Epithelial cell of proximal tubule (primary cell): ENCODE data around the gene SAMD14. TPM values are rescaled to one million over a fixed set of nuclear protein-coding genes. Genes with fewer than 3 reads are reported as not detected.
"Not testable (repeated sequence)": the region's sequence is repeated elsewhere in the genome, so short reads cannot be mapped to it uniquely, and the experiment has no call there.

Experiments
- DNase-seq: peaks from one replicate; pipeline ENCODE4 v3.0.0-alpha.2; 2011; ENCODE audit warnings: low read depth
- H3K4me3 ChIP-seq: 2 replicates; pipeline ENCODE4 v1.5.1; 2011; ENCODE audit warnings: low read depth, mild to moderate bottlenecking, low read length
- total RNA-seq: library from RNA; depleted of rRNA; stranded (reverse); fragments of >200 nt; gene quantifications from 2 replicates; pipeline ENCODE4 v1.2.3, GENCODE V29; 2015
- TF ChIP-seq, protein P1 (sequence below): conservative IDR thresholded peaks from 2 replicates; pipeline ENCODE4 v1.5.1; 2012; ENCODE audit warnings: low read depth, mild to moderate bottlenecking, low read length

Gene SAMD14
- total RNA-seq, 1 donor from 2014 or later = 11.5 TPM

DNA sequence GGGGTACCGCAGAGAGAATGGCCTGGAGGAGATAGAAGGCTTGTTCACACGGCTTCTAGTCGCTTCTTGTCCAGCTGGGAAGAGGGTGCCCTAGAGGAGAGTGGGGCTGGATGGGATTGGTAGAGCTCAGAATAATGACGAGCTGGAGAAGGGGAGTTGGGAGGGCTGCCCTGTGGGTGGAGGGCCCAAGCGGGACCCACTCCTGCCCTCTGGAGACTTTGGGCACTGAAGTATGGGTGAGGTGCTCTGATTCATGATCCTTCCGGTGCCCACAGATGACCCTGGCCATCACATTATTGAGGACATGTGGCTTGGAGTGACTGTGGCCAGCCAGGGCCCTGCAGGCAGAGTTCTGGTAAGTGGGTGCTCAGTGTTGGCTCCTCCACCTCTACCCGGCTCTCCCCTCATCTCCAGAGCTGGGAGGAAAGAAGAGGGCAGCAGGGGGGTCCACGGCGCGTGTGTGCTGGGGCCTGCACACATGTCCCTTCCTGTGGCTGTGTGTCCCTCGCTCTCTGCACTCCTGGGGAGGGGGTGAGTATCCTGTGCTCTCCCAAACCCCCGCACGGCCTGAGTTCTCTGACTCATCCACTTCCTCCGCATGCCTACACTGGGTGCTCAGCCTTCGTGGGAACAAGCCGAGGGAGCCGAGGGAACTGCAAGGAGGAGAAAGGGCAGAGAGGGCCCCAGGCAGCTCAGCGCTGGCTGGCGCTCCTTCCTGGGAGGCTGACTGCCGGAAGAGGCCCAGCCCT lies 65.5 kb downstream of the SAMD14 start:
- TF ChIP-seq, protein P1, sequence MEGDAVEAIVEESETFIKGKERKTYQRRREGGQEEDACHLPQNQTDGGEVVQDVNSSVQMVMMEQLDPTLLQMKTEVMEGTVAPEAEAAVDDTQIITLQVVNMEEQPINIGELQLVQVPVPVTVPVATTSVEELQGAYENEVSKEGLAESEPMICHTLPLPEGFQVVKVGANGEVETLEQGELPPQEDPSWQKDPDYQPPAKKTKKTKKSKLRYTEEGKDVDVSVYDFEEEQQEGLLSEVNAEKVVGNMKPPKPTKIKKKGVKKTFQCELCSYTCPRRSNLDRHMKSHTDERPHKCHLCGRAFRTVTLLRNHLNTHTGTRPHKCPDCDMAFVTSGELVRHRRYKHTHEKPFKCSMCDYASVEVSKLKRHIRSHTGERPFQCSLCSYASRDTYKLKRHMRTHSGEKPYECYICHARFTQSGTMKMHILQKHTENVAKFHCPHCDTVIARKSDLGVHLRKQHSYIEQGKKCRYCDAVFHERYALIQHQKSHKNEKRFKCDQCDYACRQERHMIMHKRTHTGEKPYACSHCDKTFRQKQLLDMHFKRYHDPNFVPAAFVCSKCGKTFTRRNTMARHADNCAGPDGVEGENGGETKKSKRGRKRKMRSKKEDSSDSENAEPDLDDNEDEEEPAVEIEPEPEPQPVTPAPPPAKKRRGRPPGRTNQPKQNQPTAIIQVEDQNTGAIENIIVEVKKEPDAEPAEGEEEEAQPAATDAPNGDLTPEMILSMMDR = no peak
- peak overlapping the region; percentile 10 for H3K4me3 ChIP-seq
- DNase-seq = no peak

DNA sequence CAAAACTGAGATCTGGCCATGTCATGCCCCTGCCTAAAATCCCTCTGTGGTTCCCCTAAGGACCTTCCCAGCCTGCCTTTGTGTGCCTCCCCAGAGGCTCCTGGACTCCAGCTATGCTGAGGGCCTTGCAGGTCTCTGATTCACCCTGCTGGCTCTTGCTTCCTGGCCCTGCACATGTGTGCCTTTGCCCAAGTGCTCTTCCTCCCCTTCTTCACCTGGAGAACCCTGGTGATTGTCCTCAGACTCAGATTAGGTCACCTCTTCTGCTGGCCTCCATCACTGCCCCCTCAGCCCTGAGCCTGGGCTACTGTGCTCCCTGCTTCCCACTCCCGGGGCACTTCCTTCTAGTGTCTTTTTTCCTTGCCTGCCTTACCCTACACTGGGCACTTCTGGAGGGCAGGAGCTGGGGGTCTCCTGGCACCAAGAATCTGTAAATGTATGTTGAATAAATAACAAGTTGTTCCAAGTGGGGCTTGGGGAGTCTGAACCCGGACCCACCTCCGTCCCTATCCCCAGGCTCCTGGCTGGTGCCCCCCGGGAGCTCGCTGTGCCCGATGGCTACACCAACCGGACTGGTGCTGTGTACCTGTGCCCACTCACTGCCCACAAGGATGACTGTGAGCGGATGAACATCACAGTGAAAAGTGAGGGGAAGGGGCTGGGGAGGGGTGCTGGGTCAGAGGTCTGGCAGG lies 66.3 kb downstream of the SAMD14 start:
- TF ChIP-seq, protein P1 = no peak
- peak overlapping the region; percentile 10 for H3K4me3 ChIP-seq
- no peak for DNase-seq

DNA sequence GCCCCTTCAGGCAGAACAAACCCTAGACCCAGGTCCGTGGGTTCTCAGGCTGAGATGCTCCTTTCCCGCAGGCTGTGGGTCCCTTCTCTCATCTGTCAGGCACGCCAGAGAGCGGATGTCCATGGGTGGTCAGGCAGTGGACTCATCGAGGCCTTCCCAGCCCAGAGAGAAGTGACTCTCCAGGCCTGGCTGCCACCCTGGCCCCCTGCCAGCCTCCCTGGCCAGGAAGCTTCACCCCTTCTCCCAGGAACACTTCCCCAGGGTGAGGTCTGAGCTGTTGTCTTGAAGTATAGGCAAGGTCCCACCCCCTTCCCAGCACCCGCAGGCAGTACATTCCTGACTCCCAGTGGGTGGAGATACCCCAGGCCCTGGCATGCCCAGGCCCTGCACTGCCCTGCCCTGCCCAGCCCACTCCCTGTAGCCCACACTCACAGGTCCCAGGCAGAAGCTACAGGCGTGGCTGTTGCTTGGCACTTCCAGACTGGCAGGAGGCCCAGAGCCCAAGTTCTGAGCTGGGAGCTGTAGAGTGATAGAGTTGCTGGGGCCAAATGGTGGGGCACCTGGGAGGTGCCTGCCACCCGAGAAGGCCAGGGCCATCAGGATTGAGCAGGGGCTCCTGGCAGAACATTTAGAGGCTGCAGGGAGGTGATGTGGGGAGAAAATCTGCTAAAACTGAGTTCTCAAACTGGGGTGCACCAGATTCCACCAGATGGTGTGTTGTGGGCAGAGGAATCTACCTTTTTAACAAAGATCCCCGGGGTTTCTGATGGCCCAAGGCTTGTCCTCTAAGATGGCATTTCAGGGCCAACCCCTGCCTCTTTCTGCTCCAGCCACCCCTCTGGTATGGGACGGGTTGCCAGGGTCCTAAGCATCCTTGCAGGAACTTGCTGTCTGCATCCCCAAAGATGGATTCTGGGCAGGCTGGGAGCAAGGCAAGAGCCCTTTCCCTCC lies 67.4 kb downstream of the SAMD14 start:
- TF ChIP-seq, protein P1 = no peak
- H3K4me3 ChIP-seq = peak overlapping the region; percentile 89
- peak; percentile 85 for DNase-seq

DNA sequence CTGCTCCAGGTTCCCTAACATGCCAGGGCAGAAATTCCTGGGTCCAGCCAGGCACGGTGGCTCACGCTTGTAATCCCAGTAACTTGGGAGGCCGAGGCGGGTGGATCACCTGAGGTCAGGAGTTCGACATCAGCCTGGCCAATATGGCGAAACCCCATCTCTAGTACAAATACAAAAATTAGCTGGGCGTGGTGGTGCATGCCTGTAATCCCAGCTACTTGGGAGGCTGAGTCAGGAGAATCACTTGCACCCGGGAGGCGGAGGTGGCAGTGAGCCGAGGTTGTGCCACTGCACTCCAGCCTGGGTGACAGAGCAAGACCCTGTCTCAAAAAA lies 68.3 kb downstream of the SAMD14 start:
- not testable (repeated sequence) for DNase-seq
- H3K4me3 ChIP-seq = peak overlapping the region; percentile 89

DNA sequence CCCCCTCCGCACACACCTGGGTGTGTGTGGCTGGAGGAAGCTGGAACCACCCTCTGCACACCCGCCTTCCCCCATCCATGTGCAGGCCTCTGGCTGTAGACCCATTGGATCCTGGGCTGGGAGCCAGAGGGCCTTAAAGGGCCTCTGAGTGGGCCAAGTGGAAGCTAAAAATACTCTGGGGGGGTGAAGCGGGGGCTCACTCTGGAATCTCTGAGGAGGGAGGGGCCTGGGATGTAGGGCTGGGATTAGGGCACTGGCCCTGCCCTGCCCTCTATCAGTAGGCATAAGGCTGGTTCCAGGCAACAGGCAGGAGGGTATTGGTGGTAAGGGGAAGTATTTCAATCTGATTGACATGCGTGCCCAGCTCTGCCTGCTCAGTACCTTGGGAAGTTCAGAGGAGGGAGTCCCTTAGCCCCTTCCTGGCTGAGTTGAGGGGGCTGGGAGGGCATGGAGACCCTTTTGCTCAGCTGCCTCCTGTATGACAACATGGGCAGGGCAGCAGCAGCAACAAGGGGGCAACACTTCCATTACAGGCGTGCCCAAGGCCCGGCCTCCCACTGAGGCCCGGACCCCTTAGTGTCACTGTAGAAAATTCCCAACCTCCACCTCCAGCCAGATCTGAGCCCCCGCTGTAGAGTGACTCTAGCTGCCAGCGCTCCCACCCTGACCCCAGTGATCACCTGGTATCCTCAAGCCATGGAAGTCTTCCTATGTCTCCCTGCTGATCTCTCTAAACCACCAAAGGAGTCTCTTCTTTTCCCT lies 68.8 kb downstream of the SAMD14 start:
- peak overlapping the region; percentile 89 for H3K4me3 ChIP-seq

More for the DNA sequence above, 68.8 kb downstream of the SAMD14 start:
- DNase-seq = no peak
- TF ChIP-seq, protein P1 = no peak

Other genes starting within 250 kb of the SAMD14 start
- gene DLX4, start 161.0 kb downstream of the SAMD14 start, total RNA-seq = not detected in 2 replicates
- not detected in 2 replicates for gene DLX3, start 134.9 kb downstream of the SAMD14 start, total RNA-seq
- gene ITGA3, start 74.0 kb downstream of the SAMD14 start, total RNA-seq = 630 and 668 TPM in 2 replicates
- gene PDK2, start 34.8 kb downstream of the SAMD14 start, total RNA-seq = 6.1 and 17.5 TPM in 2 replicates
- gene PPP1R9B, start 20.5 kb upstream of the SAMD14 start, total RNA-seq = 32.9 and 33.8 TPM in 2 replicates
- 0.69 TPM in 1 of 2 replicates, not detected in the other for gene SGCA, start 35.8 kb upstream of the SAMD14 start, total RNA-seq
- gene COL1A1, start 71.5 kb upstream of the SAMD14 start, total RNA-seq = 13.9 and 105 TPM in 2 replicates
- 2.7 and 13.2 TPM in 2 replicates for gene TMEM92, start 144.3 kb upstream of the SAMD14 start, total RNA-seq
- 35.2 and 35.3 TPM in 2 replicates for gene XYLT2, start 216.0 kb upstream of the SAMD14 start, total RNA-seq
- 100 and 158 TPM in 2 replicates for gene MRPL27, start 243.0 kb upstream of the SAMD14 start, total RNA-seq
- gene EME1, start 243.1 kb upstream of the SAMD14 start, total RNA-seq = 13.2 and 13.8 TPM in 2 replicates